Keratinocyte (primary cell): ENCODE results near the gene USP35. TPM values are rescaled to one million over a fixed set of nuclear protein-coding genes. Genes with fewer than 3 reads are reported as not detected.

Source experiments
- DNase-seq: peaks from one replicate; pipeline ENCODE4 v3.0.0-alpha.2; 2011; ENCODE audit warnings: low read depth, missing footprints, low spot score
- FAIRE-seq: peaks from 2 replicates; lab custom pipeline; 2011; peaks lifted over from hg19 to GRCh38; lab: Jason Lieb, UNC
- H2AFZ ChIP-seq: 2 replicates; pipeline ENCODE4 v1.6.0; 2012; ENCODE audit warnings: low read length, control low read depth, inconsistent platforms; ENCODE audit not compliant: control insufficient read depth
- H3K27ac ChIP-seq: 2 replicates; pipeline ENCODE4 v1.5.1; 2011; ENCODE audit warnings: low read length; ENCODE audit not compliant: control insufficient read depth, insufficient read depth
- H3K27me3 ChIP-seq: 3 replicates; pipeline ENCODE4 v1.6.0; 2011; ENCODE audit warnings: low read length; ENCODE audit not compliant: control insufficient read depth, insufficient read depth; ENCODE audit errors: extremely low read depth
- H3K36me3 ChIP-seq, 2 experiments: 2 replicates in 1 of 2; 3 replicates in 1 of 2; pipeline ENCODE4 v1.5.1; 2011; ENCODE audit warnings: low read length in 2 of 2, mild to moderate bottlenecking in 1 of 2; ENCODE audit not compliant: control insufficient read depth in 2 of 2, insufficient read depth in 2 of 2; ENCODE audit errors: extremely low read depth in 1 of 2
- H3K4me1 ChIP-seq: 3 replicates; pipeline ENCODE4 v1.5.1; 2011; ENCODE audit warnings: low read length; ENCODE audit not compliant: control insufficient read depth, insufficient read depth; ENCODE audit errors: extremely low read depth
- H3K4me2 ChIP-seq: 3 replicates; pipeline ENCODE4 v1.6.0; 2011; ENCODE audit warnings: low read depth, low read length; ENCODE audit not compliant: control insufficient read depth, insufficient read depth; ENCODE audit errors: extremely low read depth
- H3K4me3 ChIP-seq, 3 experiments: fragments of 200-600 bp in 1 of 3; sonication (generic) in 1 of 3; 2 replicates in 2 of 3; 3 replicates in 1 of 3; pipeline ENCODE4 v1.5.1; 2011 to 2016; ENCODE audit warnings: low read length in 3 of 3, mild to moderate bottlenecking in 3 of 3, control low read depth in 2 of 3, inconsistent platforms in 1 of 3, low read depth in 1 of 3, mixed read lengths in 1 of 3, mixed run types in 1 of 3, moderate library complexity in 1 of 3; ENCODE audit not compliant: control insufficient read depth in 2 of 3, insufficient read depth in 2 of 3; ENCODE audit errors: extremely low read depth in 1 of 3
- H3K79me2 ChIP-seq: 2 replicates; pipeline ENCODE4 v1.6.0; 2012; ENCODE audit warnings: low read length; ENCODE audit not compliant: control insufficient read depth, insufficient read depth
- H3K9ac ChIP-seq: 3 replicates; pipeline ENCODE4 v1.6.0; 2011; ENCODE audit warnings: low read length; ENCODE audit not compliant: control insufficient read depth, insufficient read depth; ENCODE audit errors: extremely low read depth
- H3K9me1 ChIP-seq: 3 replicates; pipeline ENCODE4 v1.6.0; 2011; ENCODE audit warnings: low read length; ENCODE audit not compliant: control insufficient read depth, insufficient read depth; ENCODE audit errors: extremely low read depth
- H3K9me3 ChIP-seq: 2 replicates; pipeline ENCODE4 v1.5.1; 2012; ENCODE audit warnings: low read depth, low read length; ENCODE audit not compliant: control insufficient read depth
- H4K20me1 ChIP-seq: 3 replicates; pipeline ENCODE4 v1.6.0; 2011; ENCODE audit warnings: low read length; ENCODE audit not compliant: control insufficient read depth, insufficient read depth; ENCODE audit errors: extremely low read depth
- CTCF ChIP-seq, 3 experiments: IDR thresholded peaks in 1 of 3; conservative IDR thresholded peaks in 1 of 3; optimal IDR thresholded peaks in 1 of 3; 2 replicates in 2 of 3; 3 replicates in 1 of 3; pipeline versions ENCODE3 to v1.5.1; 2011; ENCODE audit warnings: low read length in 3 of 3, mild to moderate bottlenecking in 3 of 3, moderate library complexity in 2 of 3, control low read depth in 1 of 3, inconsistent platforms in 1 of 3; ENCODE audit not compliant: insufficient read depth in 2 of 3; ENCODE audit errors: extremely low read depth in 1 of 3
- EZH2 ChIP-seq: IDR thresholded peaks from one replicate; pipeline ENCODE4 v1.6.1; 2012; ENCODE audit warnings: inconsistent platforms, mild to moderate bottlenecking, low read length, moderate library complexity
- dilution Hi-C: fragments of 300-500 bp; cut with MboI; formaldehyde crosslinking; loops from one replicate; pipeline ENCODE4 v1.7.0; 2020; ENCODE audit warnings: low sequenced_read_pairs; ENCODE audit not compliant: extremely low pct_ligation_motif_present
- polyA plus RNA-seq, 5 experiments: library from polyadenylated mRNA; depleted of rRNA in 3 of 5; stranded (reverse) in 3 of 5; stranded (forward) in 1 of 5; unstranded in 1 of 5; fragments of >200 nt; gene quantifications; 1 replicate in 1 of 5; 2 replicates in 3 of 5; 3 replicates in 1 of 5; pipeline versions ENCODE4 v1.2.1 to v1.2.3, GENCODE V29; 2011 to 2012; ENCODE audit warnings: missing spikeins in 2 of 5, low read depth in 1 of 5, low replicate concordance in 1 of 5

Gene USP35
- polyA plus RNA-seq, 1 donor (not counting 4 experiments of a cell fraction or from before 2014, with no cell fraction given): 5.0 TPM

- no peaks in the 10 kb centered on the region for H3K79me2 ChIP-seq
- H3K27me3 ChIP-seq: no peaks in the 10 kb centered on the region
- H3K9ac ChIP-seq: no peak overlapping the region
- H3K36me3 ChIP-seq: peaks cover 0 to 3% of the 10 kb centered on the region in 2 experiments
- no peak overlapping the region for H3K4me3 ChIP-seq
- H3K9me1 ChIP-seq: no peaks in the 10 kb centered on the region
- no peaks in the 10 kb centered on the region for H3K4me1 ChIP-seq
- H3K27ac ChIP-seq: no peak overlapping the region
- H3K9me3 ChIP-seq: no peaks in the 10 kb centered on the region
- TF ChIP-seq CTCF (optimal IDR thresholded peaks at IDR 0.05 in 1 of 3, IDR thresholded peaks at IDR 0.05 in 1 of 3, conservative IDR thresholded peaks at IDR 0.05 in 1 of 3; ENCODE audit: extremely low read depth in 1 of 3, insufficient read depth in 2 of 3, low read length in 3 of 3) (no peak), EZH2 (no peak)
- FAIRE-seq (no peak), DNase-seq (no peak)
- H2AFZ ChIP-seq: no peak overlapping the region
- no peak overlapping the region for H3K4me2 ChIP-seq
- dilution Hi-C loops: no loop called here
- no peaks in the 10 kb centered on the region for H4K20me1 ChIP-seq
These were observed 34.7 kb downstream of the USP35 start for GRCh38 chr11:78223320-78223954.

DNA sequence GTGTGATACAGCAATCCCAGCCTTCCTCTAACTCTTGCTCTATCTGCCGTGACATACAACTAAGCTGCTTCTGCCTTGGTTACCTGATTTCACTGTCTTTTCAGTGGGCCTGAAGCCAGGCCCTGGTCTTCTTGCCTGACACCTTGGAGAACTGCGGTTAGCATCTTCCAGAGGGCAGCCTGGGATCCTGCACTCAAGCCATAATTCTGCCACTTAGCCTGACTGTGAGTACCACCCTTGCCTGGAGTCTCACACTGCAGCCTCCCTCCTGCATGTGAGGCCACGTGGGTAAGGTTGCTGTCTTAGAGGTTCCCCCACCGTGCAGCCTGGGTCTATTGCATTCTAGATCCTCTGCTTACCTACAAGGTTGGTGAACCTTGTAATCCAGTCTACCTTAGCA lies 35.8 kb downstream of the USP35 start:
- FAIRE-seq (no peak), DNase-seq (no peak)
- TF ChIP-seq EZH2: no peak
- no peak for TF ChIP-seq CTCF (optimal IDR thresholded peaks at IDR 0.05 in 1 of 3, IDR thresholded peaks at IDR 0.05 in 1 of 3, conservative IDR thresholded peaks at IDR 0.05 in 1 of 3; ENCODE audit: extremely low read depth in 1 of 3, insufficient read depth in 2 of 3, low read length in 3 of 3)
- Histone ChIP-seq H3K9ac (no peak overlapping the region), H3K79me2 (no peaks in the 10 kb centered on the region), H2AFZ (no peak overlapping the region), H3K27ac (no peak overlapping the region), H3K4me3 (no peak overlapping the region), H3K27me3 (no peaks in the 10 kb centered on the region), H3K9me3 (no peaks in the 10 kb centered on the region), H3K4me2 (no peak overlapping the region), H3K4me1 (no peaks in the 10 kb centered on the region), H3K36me3 (peaks cover 0 to 2% of the 10 kb centered on the region in 2 experiments), H4K20me1 (no peaks in the 10 kb centered on the region), H3K9me1 (no peaks in the 10 kb centered on the region)
- dilution Hi-C loops: no loop called here
